Stimulated activated CD8-positive, alpha-beta memory T cell treated with anti-CD3 and anti-CD28 coated beads, Interleukin-15, amount 100 ng/mL, for 4 hours (primary cell): ENCODE data around the gene DENND5B.
"Not testable (repeated sequence)": the region's sequence is repeated elsewhere in the genome, so short reads cannot be mapped to it uniquely, and the experiment has no call there.

Source experiments
- DNase-seq, 2 donors: peaks; one replicate each; pipeline ENCODE4 v3.0.0-alpha.2; 2020; ENCODE audit warnings: low read depth in 2 of 2

The DENND5B gene

DNA sequence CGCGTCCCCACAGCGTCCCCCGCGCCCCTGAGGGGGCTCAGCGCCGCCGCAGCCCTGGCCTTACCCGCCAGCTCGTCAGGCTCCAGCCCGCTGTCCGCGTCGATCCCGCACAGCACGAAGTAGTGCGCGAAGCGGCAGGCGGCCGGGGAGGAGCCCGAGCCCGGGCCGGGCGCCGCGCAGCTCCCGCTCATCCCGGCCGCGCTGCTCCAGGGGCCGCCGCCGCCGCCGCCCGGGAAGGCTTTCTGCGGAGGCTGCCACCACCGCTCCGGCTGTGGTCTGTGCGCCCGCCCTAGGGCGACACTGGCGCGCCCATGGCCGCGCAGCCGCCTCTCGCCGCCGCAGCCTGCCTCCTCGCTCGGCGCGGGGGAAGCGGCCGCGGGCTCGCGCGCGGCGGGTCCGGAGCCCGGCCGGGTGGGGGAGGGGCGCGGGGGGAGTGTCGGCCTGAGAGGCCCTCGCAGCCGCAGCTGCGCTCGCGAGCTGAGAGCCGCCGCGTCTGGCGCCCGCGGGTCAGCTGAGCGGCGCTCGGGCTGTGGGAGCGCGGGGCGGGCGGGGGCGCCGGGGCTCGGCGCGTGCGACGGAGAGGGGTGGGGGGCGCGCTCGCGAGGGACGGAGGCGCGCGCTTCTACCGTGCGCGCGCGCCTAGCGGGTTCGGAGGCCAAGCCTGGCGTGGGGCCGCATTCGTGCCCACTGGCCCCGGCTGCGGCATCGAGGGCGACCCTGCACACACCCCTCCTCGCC lies at the start of gene DENND5B:
Gene DENND5B, minus strand, starts transcription at position 495 of the 738 bp plus-strand sequence. Its CDS starts 304 bp downstream, at position 191.
- DNase-seq, result no peak

DNA sequence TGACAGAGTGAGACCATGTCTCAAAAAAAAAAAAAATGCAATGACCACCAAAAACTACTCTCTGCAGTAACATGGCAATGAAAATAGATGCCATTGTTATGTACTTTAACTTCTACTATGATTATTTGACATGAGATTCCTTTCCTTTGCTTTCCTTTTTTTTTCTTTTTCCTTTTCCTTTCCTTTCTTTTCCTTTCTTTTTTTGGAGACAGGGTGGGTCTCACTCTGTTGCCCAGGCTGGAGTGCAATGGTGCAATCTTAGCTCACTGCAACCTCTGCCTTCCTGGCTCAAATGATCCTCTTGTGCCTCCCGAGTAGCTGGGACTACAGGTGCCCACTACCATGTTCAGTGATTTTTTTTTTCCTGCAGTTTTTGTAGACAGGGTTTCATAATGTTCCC lies 43.7 kb upstream of the DENND5B start:
- no peak for DNase-seq

DNA sequence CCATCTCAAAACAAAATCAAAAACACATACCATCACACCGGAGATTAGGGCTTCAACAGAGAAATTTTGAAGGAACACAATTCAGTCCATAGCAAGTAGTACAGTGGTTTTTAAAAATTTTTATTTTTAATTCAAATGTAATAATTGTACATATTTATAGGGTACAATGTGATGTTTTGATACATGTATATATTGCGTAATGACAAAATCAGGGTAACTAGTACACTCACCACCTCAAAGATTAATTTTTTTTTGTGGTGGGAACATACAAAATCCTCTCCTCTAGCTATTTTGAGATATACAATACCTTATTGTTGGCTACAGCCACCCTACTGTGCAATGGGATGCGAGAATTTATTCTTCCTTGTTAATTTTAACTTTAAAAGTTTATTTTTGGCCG lies 42.5 kb upstream of the DENND5B start:
- no peak for DNase-seq

DNA sequence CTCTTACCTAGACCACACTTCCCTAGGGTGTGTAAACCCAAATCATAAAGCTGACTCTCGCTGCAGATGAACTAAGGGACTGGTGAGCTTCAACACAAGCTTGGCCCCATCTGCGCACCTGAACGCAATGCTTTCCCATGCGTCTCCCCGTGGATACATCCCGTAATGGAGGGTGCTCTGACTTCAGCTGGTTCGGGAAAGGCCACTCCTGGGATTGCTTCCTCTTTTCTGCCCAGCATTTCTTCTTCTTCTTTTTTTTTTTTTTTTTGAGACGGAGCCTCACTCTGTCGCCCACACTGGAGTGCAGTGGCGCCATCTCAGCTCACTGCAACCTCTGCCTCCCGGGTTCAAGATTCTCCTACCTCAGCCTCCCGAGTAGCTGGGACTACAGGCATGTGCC lies 40.9 kb upstream of the DENND5B start:
- DNase-seq, result no peak

DNA sequence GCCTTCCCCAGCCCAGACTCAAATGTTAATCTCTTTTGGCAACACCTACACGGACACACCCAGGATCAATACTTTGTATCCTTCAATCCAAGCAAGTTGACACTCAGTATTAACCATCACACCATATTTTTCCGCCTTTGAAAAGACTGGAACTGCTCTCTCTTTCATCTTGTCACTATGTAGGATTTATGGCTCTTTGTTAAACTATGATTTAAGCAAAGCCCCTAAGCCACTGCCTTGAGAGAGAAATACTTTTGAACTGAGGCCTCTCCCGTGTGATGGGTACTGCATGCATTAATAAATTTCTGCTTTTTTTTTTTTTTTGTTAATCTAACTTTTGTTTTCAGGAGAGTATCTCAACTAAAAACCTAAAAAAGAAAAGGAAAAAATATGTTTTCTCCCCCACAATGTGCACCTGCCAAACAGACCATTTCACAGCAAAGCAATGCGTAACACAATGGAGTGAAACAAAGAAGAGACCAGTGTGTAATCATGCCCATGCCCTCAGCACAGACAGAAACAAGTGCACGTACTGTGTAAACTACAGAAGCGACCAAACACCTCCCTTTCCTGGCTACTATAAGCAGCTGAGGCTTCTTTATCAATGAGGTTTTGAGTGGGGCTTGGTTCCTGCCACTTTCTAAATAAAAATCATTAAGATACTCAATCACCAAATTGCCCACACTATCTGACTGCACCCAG lies 40.2 kb upstream of the DENND5B start:
- DNase-seq, result no peak

DNA sequence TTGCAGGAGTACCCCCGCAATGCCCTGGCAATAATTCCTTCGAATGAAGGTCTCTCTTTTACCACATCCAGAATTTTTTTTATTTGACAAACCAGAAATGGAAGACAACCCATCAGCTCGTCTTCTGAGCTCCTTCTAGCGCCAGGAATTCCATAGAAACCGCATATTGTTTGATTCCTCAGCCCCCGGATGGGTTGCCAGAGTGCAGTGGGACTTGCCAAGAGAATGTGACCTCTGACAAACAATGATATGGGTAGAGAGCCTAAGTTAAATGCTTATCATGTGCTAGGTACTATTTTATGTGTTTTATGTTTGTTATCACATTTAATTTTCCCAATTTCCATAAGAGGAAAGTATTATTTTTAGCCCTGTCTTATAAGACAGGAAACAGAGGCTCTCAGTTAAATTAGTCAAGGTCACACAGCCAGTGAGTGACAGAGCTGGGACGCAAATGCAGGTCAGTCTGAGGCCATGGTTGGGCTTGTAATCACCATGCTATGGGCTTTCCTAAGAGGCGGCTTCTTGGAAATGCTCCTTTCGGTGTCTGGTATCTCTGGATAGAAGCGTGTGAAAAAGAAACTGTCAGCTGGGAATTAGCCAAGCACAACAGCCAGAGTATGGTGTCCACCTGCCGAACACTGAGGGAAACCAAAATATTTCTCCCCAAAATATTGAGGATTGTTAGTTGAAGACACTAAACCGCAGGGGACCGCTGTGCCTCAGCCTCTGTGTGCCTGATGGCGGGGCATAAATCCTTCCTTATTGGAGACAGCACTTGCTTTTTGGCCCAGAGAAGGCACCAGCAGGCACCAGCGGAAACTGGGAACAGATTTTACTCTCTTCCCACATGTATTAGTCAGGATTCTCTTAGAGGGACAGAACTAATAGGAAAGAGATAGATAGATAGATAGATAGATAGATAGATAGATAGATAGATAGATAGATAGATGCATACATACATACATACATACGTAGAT lies 39.1 kb upstream of the DENND5B start:
- DNase-seq, result no peak

DNA sequence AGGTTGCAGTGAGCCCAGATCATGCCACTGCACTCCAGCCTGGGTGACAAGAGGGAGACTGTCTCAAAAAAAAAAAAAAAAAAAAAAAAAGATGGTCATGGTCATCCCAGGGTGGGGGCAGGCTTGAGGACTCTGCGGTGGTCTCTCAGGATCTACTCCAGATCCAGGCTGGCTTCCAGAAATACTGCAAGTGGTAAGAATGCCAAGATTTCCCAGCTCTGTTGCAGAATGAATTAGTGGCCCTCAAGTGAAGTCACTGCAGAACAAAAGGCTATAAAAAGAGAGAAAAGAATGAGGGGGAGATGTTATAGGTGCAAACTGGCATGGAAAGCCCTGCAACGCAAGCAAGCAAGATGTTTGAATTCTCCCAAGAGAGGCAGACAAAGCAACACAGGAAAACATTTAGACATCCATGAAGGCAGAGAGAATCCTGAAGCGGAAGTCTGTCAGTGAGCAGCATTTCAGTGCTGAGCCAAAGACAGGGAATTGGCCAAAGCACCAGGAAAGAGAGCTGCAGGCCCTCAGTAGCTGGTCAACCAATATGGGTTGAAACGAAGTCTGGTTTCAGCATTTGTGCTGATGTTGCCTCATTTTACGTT lies 36.6 kb upstream of the DENND5B start:
- no peak for DNase-seq

DNA sequence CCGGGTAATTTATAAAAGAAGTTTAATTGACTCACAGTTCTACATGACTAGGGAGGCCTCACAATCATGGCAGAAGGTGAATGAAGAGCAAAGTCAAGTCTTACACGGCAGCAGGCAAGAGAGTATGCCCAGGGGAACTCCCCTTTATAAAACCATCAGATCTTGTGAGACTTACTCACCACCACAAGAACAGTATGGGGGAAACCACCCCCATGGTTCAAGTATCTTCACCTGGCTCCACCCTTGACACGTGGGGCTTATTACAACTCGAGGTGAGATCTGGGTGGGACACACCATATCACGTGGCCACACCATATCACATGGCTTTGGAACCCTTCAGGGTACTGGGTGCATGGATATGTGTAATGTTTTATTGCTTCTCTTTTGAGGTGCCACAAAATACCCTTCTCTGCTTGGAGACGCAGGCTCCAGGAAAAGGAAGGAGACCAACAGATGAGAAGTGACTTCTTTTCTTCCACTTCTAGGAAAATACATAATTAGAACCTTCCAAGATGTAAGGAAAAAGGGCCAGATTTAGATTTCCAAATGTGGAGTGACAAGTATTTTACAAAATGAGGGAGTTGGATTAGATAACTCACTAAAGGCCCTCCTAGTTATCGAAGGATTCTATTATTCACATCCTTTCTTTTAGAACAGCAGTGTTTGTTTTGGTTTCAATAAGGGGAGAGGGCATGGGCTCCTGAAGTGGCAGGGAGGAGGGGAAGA lies 35.5 kb upstream of the DENND5B start:
- DNase-seq, result no peak

DNA sequence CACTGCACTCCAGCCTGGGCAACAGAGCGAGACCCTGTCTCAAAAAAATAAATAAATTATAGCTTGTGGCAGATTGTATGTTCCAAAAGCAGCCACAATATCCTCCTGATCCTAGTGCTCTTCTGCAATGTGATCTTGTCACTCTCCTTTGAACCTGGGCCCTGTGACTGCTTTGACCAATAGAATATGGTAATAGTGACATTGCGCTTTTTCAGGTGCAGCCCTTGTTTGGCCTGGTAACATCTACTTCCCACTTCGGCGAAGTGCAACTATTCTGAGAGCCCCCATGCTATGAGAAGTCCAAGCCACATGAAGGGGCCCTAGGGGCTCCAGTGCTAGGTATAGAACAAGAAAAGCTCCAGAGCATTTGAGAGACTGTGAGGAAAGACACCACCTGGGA lies 31.1 kb upstream of the DENND5B start:
- DNase-seq, result no peak

DNA sequence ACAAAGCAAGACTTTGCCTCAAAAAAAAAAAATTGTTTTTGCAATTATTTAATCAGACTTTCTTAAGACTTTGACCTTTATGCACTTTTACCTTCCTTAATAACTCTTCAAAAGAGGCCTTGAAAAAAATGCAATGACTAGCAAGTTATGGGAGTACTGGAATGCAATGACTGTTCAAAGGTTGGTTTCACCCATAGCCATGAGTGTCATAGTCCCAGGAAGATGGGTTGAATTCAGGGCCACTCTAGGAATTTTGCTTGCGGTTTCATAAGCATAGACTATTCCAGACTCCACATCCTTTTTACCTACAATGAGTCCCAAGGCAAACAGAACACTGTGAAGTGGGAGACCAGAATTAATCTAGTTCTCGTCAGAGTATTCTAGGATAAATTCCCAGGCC lies 29.4 kb upstream of the DENND5B start:
- DNase-seq, result no peak

DNA sequence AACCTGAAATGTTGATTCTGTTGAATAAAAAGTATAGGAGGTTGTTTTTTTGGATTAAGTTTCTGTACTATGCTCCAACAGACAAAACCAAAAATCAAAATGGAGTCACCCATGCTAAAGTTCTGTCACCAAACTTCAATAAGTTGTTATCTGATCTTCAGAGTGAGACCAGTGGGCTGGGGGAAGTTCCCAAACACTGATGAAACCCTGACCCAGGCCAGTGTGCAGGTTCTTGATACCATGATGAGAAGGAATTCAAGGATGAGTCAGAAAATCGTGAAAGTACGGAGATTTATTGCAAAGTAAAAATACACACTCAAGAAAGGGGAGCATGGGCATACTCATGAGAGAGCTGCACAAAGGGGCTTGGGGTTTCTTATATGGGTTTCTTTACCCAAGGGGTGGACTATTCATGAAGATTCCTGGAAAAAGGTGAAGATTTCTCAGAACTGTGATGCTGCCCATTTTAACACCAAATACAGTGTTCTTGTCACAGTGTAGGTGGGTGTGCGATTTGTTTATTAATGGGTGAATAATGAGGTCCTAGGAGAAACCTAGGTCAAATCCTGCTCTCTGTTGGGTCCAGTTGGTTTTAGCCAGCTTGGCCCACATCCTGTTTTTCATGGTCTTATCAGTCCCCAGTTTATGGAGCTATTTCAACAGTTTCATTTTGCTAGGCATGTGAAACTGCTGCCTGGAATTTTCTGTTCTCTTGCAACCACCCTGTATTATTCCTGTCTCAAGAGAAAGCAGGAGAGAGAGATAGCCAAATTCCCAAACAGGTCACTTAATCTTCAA lies 27.5 kb upstream of the DENND5B start:
- DNase-seq, result no peak

DNA sequence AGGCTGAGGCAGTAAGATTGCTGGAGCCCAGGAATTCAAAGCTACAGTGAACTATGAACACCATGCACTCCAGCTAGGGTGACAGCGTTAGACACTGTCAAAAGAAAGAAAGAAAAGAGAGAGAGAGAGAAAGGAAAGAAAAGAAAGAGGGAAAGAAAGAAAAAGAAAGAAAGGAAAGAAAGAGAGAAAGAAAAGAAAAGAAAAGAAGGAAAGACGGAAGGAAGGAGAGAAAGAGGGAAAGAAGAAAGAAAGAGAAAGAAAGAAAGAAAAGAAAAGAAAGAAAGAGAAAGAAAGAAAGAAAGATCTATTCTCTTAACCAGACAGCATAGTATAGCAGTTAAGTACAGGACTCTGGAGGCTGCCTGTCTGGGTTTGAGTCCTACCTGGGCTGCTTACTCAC lies 21.9 kb upstream of the DENND5B start:
- DNase-seq, result no peak

DNA sequence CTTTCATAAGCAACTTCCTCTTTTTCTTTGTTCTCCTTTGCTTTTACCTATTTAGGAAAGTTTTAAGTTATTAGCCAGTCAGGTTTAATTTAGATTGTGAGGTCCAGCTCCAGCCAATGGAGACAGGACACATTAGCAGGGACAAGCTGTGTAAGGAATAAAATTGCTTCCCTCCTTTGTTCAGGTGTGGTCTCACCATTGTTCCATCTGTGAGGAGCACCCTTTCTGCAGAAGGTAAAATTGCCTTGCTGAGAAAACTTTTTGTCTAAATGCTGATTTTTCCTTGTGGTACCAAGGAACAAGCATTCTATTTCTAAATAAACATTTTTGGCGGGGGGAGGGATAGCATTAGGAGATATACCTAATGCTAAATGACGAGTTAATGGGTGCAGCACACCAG lies 17.4 kb upstream of the DENND5B start:
- not testable (repeated sequence) for DNase-seq

DNA sequence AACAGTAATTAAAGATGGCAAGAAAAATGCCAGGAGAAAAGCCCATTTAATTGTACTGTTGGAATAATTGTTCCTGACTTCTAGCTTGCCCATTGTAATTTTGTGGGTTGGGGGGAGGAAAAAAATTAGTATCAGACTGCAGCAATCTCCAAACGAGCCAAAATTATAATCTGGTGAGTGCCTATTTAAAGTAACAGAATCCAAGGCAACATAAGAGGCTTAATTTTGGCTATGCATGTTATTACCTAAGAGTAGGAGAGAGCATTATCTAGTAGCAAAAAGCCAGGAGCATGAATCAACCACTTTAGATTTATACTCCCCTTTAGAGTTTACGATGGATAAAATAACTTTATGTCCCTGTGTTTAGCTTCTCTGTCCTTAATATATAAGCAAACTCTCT lies 14.6 kb upstream of the DENND5B start:
- no peak for DNase-seq

DNA sequence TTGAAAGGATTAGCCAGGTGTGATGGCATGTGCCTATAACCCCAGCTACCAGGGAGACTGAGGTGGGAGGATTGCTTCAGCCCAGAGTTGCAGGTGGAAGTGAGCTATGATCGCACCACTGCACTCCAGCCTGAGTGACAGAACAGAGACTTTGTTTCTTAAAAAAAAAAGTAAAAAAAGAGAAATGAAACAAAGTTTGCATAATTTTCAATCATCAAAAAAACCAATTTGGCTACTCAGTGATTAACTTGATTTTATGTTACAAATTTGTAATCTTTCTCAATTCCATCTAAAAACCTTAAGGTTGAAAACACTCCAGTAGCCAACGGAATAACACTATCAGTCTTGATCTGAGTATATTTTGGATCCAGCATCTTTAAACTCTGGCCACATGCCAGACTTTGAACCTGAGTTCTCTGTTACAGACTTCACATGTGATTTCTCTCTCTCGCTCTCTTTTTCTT lies 12.6 kb upstream of the DENND5B start:
- no peak for DNase-seq

DNA sequence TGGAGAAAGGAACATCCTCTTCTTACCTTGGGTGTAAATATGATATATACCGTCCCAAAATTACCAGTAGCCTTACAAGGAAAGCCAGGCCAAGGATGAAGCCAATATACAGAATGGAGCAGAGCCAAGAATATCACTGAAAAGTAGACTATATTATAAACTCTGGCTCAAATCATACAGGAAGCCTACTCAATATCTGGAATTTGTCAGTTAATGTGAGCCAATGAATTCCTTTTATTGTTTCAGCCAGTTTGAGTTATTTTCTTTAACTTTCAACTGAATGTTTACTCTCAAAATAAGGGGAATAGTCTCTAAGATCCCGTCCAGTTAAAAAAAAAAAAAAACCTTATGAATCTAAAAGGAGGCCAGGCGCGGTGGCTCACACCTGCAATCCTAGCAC lies 9.8 kb upstream of the DENND5B start:
- DNase-seq, result no peak

DNA sequence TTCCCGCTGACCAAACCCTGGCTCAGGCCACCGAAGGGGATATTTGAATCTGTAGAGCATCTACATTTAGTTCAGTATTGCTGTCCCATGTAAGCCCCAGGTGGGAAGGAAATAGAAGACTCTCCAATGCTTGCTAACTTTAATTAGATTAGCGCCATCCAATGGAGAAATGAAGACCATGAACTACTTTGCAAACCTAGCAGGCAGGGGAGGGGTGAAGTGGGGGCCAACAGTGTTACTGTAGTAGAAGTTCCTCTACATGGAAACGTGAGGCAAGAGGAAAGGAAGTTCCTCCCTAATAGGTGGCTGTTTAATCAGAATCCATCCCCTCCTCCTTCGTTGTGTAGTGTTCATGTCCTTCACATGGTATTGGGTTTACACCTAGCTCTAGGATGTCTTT lies 9.3 kb upstream of the DENND5B start:
- no peak for DNase-seq

DNA sequence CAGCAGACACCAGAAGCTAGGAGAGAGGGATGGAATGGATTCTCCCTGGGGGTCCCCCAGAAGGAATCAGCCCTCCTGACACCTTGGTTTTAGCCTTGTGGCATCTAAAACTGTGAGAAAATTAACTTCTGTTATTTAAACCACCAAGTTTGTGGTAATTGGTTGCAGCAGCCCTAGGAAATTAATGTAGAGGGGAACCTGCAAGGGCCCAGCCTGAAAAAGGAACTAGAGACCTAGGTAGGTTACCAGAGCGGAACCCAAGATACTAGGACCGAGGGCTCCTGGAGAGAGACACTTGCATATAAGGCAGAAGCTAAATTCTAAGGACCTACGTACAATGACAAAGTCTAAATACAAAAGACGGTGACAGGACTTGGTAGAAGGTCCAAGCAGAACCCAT lies 8.1 kb upstream of the DENND5B start:
- no peak for DNase-seq

DNA sequence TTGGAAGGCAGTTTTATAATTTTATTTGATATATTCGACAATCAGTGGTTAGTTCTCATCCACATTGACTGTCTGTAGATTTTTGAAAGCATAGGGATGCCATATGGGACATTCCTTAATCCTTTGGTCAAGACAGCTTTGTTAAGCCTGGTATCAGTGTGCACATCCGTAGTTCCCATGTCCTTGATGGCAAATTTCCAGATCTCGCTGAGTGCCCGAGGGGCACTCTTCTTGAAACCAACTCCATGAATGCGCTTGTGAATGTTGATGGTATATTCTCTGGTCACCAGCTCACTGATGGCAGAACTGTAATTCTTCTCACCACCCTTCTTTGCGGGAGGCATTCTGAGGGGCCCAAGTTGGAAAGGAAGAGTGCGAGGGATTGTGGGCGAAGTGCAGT lies 6.1 kb upstream of the DENND5B start:
- no peak for DNase-seq

DNA sequence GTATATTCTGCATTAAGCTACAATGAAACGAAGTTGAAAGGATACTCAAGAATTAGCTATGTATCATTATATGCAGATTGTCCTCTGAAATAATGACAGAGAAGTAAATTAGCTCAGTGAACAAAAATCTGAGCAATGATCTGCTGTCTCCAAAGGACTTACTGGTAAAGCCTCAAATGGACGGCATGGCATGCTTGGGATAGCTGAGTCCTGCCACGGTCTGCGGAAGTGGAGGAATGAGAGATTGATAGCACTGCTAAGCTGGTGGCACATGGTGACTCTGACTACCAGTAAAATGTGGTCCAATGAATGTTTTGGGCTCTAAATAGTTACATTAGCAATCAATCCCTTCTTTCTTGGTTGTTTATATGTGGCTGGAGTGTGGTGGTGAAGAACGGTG lies 3.7 kb upstream of the DENND5B start:
- no peak for DNase-seq
